ENCODE measurements around the gene LGALS9.
"Not testable (repeated sequence)": the region's sequence is repeated elsewhere in the genome, so short reads cannot be mapped to it uniquely, and the experiment has no call there.

GRCh38 chr17:27656620-27657019 is 25.6 kb downstream of the LGALS9 start:
- not testable (repeated sequence) for TF ChIP-seq REST (IDR thresholded peaks at IDR 0.05; ENCODE audit: unreplicated experiment); CTCF (conservative IDR thresholded peaks at IDR 0.05; ENCODE audit: low read depth in 2 of 2); EZH2phosphoT487 (IDR thresholded peaks at IDR 0.05; ENCODE audit: unreplicated experiment); JUNB (IDR thresholded peaks at IDR 0.05; ENCODE audit: unreplicated experiment); POLR2AphosphoS5 (IDR thresholded peaks at IDR 0.05; ENCODE audit: low read depth); EZH2 (IDR thresholded peaks at IDR 0.05; ENCODE audit: low read depth, unreplicated experiment); ZNF331 (CRISPR knock-in tag; IDR thresholded peaks at IDR 0.05; ENCODE audit: low read depth); STAT1 (IDR thresholded peaks at IDR 0.05; ENCODE audit: unreplicated experiment); ZNF114 (CRISPR knock-in tag; IDR thresholded peaks at IDR 0.05); CREB1 (CRISPR knock-in tag; IDR thresholded peaks at IDR 0.05; ENCODE audit: low read depth); ETS1 (IDR thresholded peaks at IDR 0.05); NANOG (IDR thresholded peaks at IDR 0.05; ENCODE audit: borderline replicate concordance)
